ENCODE measurements around the gene ATXN1.

Gene ATXN1

DNA sequence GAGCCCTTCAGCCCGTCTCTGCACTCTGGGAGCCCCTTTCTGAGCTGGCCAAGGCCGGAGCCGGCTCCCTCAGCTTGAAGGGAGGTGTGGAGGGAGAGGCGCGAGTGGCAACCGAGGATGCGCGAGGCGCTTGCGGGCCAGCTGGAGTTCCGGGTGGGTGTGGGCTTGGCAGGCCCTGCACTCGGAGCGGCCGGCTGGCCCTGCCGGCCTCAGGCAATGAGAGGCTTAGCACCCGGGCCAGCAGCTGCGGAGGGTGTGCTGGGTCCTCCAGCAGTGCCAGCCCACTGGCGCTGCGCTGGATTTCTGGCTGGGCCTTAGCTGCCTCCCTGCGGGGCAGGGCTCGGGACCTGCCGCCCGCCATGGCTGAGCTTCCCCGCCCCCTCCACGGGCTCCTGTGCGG, 473.1 kb downstream of the ATXN1 start:
- no peaks in the 10 kb centered on the region for H3K4me1 ChIP-seq
- no peak for DNase-seq
- no peaks in the 10 kb centered on the region for H3K9me3 ChIP-seq
- no peaks in the 10 kb centered on the region for H3K36me3 ChIP-seq
- H3K27me3 ChIP-seq: peaks cover 5% of the 10 kb centered on the region
- TF ChIP-seq, protein P1, sequence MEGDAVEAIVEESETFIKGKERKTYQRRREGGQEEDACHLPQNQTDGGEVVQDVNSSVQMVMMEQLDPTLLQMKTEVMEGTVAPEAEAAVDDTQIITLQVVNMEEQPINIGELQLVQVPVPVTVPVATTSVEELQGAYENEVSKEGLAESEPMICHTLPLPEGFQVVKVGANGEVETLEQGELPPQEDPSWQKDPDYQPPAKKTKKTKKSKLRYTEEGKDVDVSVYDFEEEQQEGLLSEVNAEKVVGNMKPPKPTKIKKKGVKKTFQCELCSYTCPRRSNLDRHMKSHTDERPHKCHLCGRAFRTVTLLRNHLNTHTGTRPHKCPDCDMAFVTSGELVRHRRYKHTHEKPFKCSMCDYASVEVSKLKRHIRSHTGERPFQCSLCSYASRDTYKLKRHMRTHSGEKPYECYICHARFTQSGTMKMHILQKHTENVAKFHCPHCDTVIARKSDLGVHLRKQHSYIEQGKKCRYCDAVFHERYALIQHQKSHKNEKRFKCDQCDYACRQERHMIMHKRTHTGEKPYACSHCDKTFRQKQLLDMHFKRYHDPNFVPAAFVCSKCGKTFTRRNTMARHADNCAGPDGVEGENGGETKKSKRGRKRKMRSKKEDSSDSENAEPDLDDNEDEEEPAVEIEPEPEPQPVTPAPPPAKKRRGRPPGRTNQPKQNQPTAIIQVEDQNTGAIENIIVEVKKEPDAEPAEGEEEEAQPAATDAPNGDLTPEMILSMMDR (IDR thresholded peaks at IDR 0.05; ENCODE audit: low read depth, low read length): no peak
- H3K4me3 ChIP-seq (ENCODE audit: low read depth, low read length): no peak overlapping the region

- Histone ChIP-seq H3K4me3 (ENCODE audit: low read depth, low read length) (no peak overlapping the region), H3K9me3 (no peaks in the 10 kb centered on the region), H3K4me1 (no peaks in the 10 kb centered on the region), H3K36me3 (no peaks in the 10 kb centered on the region), H3K27me3 (no peaks in the 10 kb centered on the region)
- TF ChIP-seq, protein P1 (IDR thresholded peaks at IDR 0.05; ENCODE audit: low read depth, low read length): peak; percentile 89
- DNase-seq: peak; percentile 76
Measured at GRCh38 chr6:16286151-16286522, 475.1 kb downstream of the ATXN1 start.

DNA sequence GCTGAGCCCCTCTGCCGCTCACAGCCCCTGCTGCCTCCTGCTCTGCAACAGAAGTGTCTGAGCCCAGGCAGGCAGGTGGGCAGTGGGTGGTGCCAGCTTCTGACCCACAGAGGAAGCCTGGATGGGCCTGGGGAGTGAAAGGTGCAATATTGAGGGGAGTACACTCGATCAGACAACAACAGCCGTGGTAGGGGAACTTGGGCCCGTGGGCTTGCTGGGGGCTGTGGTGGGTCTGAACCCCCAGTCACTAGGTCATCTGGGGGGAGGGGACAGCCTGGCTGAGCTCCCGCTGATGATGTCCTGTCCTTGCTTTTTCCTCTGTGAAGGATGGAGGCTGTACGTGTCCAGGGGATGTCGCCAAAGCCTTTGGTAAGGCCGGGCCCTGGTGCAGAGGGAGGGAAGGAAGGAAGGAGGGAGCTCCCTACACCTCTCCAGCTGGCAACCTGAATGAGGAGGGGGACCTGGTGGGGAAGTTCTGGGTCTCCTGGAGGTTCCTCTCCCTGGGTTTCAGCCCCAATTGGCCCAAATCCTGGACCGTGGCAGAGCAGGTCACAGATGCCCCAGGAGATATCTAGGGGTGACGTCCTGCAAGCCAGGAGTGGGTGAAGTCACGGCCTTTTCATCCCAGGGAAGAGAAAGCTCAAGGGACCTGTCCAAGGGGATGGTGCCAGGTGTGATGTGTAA, 475.7 kb downstream of the ATXN1 start:
- no peak for DNase-seq
- H3K36me3 ChIP-seq: no peaks in the 10 kb centered on the region
- H3K27me3 ChIP-seq: no peaks in the 10 kb centered on the region
- no peaks in the 10 kb centered on the region for H3K4me1 ChIP-seq
- H3K4me3 ChIP-seq (ENCODE audit: low read depth, low read length): no peak overlapping the region
- TF ChIP-seq, protein P1 (IDR thresholded peaks at IDR 0.05; ENCODE audit: low read depth, low read length): no peak
- H3K9me3 ChIP-seq: no peaks in the 10 kb centered on the region

- H3K36me3 ChIP-seq: no peaks in the 10 kb centered on the region
- DNase-seq: no peak
- no peak overlapping the region for H3K4me3 ChIP-seq (ENCODE audit: low read depth, low read length)
Measured at GRCh38 chr6:16284472-16284871, 476.8 kb downstream of the ATXN1 start.

DNA sequence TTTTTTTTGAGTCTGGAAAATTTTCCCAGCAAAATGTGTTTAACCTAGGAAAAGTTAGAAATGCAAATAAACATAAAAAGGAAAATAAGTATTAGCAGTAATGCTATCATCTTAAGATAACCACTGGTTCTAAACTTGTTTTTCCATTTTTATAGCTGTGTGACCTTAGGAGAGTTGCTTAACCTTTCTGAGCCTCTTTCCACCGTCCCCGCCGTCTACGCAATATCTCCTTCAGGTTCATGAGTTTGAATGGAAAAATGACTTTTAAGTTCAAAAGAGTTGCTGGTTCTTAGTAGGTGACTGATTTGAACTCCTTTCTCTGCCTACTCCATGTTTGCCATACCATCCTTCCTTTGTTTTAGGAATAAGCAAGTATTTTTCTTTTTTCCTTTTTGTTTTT, 478.9 kb downstream of the ATXN1 start:
- DNase-seq: no peak
- Histone ChIP-seq H3K36me3 (no peaks in the 10 kb centered on the region), H3K27me3 (no peaks in the 10 kb centered on the region), H3K4me3 (ENCODE audit: low read depth, low read length) (no peak overlapping the region), H3K4me1 (no peaks in the 10 kb centered on the region), H3K9me3 (no peaks in the 10 kb centered on the region)
- TF ChIP-seq, protein P1 (IDR thresholded peaks at IDR 0.05; ENCODE audit: low read depth, low read length): no peak

More at GRCh38 chr6:16284472-16284871, 476.8 kb downstream of the ATXN1 start:
- no peaks in the 10 kb centered on the region for H3K27me3 ChIP-seq
- no peaks in the 10 kb centered on the region for H3K4me1 ChIP-seq
- no peaks in the 10 kb centered on the region for H3K9me3 ChIP-seq
- TF ChIP-seq, protein P1 (IDR thresholded peaks at IDR 0.05; ENCODE audit: low read depth, low read length): no peak

DNA sequence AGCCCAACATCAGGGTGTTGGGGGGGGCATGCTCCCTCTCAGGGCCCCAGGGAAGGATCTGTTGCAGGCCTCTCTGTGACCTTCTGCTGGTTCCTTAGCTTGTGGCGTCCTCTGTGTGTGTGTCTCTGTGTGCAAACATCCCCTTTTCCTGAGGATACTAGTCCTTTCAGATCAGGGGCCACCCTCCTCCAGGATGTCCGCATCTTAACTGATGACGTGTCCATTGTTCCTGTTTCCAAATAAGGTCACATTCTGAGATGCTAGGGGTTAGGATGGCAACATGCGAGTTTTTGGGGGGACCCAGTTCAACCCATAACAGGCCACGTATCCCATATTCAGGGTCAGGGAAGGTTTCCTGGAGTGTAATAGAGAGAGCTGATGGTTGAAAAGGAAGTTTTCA, 482.0 kb downstream of the ATXN1 start:
- Histone ChIP-seq H3K4me3 (ENCODE audit: low read depth, low read length) (no peak overlapping the region), H3K4me1 (no peaks in the 10 kb centered on the region), H3K36me3 (no peaks in the 10 kb centered on the region), H3K9me3 (no peaks in the 10 kb centered on the region), H3K27me3 (no peaks in the 10 kb centered on the region)
- TF ChIP-seq, protein P1 (IDR thresholded peaks at IDR 0.05; ENCODE audit: low read depth, low read length): no peak
- no peak for DNase-seq
